NOMO-1 (cell line): ENCODE results near the gene RAB9A.

Experiments
- DNase-seq, 2 experiments: peaks; one replicate each; lab custom pipeline; 2025; ENCODE audit not compliant: unreplicated experiment in 2 of 2; lab: John Stamatoyannopoulos, UW

The RAB9A gene

GRCh38 chrX:13741695-13742094, 52.8 kb downstream of the RAB9A start:
- peak in 1 of 2 experiments; percentile 12 for DNase-seq

- DNase-seq = peak; percentile 35 to 41
These were observed 53.7 kb downstream of the RAB9A start for GRCh38 chrX:13742397-13743176.

- DNase-seq = peak in 1 of 2 experiments; percentile 38
These were observed 58.9 kb downstream of the RAB9A start for GRCh38 chrX:13747836-13748235.

GRCh38 chrX:13748486-13748885, 59.6 kb downstream of the RAB9A start:
- no peak for DNase-seq

GRCh38 chrX:13750204-13750603, 61.3 kb downstream of the RAB9A start:
- peak; percentile 46 to 68 for DNase-seq

- peak in 1 of 2 experiments; percentile 21 for DNase-seq
These were observed 61.9 kb downstream of the RAB9A start for GRCh38 chrX:13750812-13751211.

- DNase-seq = no peak
These were observed 63.2 kb downstream of the RAB9A start for GRCh38 chrX:13752141-13752540.

GRCh38 chrX:13752646-13753045, 63.7 kb downstream of the RAB9A start:
- DNase-seq = peak; percentile 81 to 90

GRCh38 chrX:13754765-13755164, 65.8 kb downstream of the RAB9A start:
- DNase-seq = peak; percentile 83 to 97

- DNase-seq = peak in 1 of 2 experiments; percentile 45
These were observed 66.3 kb downstream of the RAB9A start for GRCh38 chrX:13755254-13755653.

GRCh38 chrX:13756381-13756780, 67.5 kb downstream of the RAB9A start:
- no peak for DNase-seq

GRCh38 chrX:13759152-13759718, 70.3 kb downstream of the RAB9A start:
- peak; percentile 69 to 97 for DNase-seq
